ENCODE results near the gene CFL2. TPM values are rescaled to one million over a fixed set of nuclear protein-coding genes. Genes with fewer than 3 reads are reported as not detected.

The CFL2 gene
- total RNA-seq, 1 experiment from 2014 or later: 13.9 TPM

DNA sequence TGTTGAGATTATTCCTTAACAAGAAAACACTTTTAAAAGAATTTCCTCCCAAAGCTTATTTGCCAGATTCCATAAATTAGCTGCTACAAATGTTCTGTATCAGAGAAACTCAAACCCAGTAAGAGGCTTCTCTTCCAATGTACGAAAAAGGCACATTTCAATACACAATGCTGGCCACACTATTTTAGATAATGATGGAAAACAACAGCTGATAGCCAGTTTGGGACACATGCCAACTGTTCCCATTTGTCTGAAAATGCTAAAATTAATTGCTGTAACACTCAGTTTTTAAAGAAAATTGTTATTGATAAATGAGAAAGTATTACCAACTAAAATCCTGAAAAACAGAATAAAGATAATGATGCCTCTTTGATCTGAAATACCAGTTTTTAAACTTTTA lies 4.4 kb downstream of the CFL2 start:
- H3K9ac ChIP-seq (ENCODE audit: extremely low read depth, insufficient read length, low read length): no peak overlapping the region

More for the DNA sequence above, 4.4 kb downstream of the CFL2 start:
- TF ChIP-seq CTCF (conservative IDR thresholded peaks at IDR 0.05): no peak
- H3K79me2 ChIP-seq (ENCODE audit: insufficient read depth, low read length): no peaks in the 10 kb centered on the region
- H4K91ac ChIP-seq (ENCODE audit: insufficient read length, low read depth, low read length): no peak overlapping the region
- no peak overlapping the region for H2BK12ac ChIP-seq (ENCODE audit: insufficient read length, low read depth, low read length)
- no peaks in the 10 kb centered on the region for H3K9me3 ChIP-seq (ENCODE audit: control insufficient read depth, low read depth, low read length)
- H3K4me2 ChIP-seq (ENCODE audit: insufficient read depth, insufficient read length, low read length): no peak overlapping the region
- no peak overlapping the region for H3K4ac ChIP-seq (ENCODE audit: low read depth, low read length)
- Mint-ChIP-seq H3K9me3 (no peaks in the 10 kb centered on the region), H3K27ac (no peak overlapping the region), H3K4me1 (peaks cover 7 to 9% of the 10 kb centered on the region in 2 experiments), H3K27me3 (ENCODE audit: low read depth) (peaks cover 2% of the 10 kb centered on the region; the same call in 1 of the 2 replicates), H3K36me3 (ENCODE audit: insufficient read depth in 1 of 3, low read depth in 3 of 3) (peaks cover 0 to 18% (median 10%) of the 10 kb centered on the region in 3 experiments; a peak in 5 of 7 replicates), H3K4me3 (no peak overlapping the region)
- H4K20me1 ChIP-seq (ENCODE audit: control insufficient read depth, insufficient read depth, insufficient read length): no peaks in the 10 kb centered on the region
- H2BK20ac ChIP-seq (ENCODE audit: low read depth, low read length, poor library complexity, severe bottlenecking): no peak overlapping the region
- no peak overlapping the region for H2BK120ac ChIP-seq (ENCODE audit: low read depth, low read length, poor library complexity, severe bottlenecking)
- H2AFZ ChIP-seq (ENCODE audit: low read length): no peak overlapping the region
- no peak overlapping the region for H2AK5ac ChIP-seq (ENCODE audit: insufficient read length, low read length)
- no peak overlapping the region for H3K18ac ChIP-seq (ENCODE audit: insufficient read length, low read depth, low read length)
- H3K79me1 ChIP-seq (ENCODE audit: insufficient read depth, low read depth, low read length, poor library complexity, severe bottlenecking): no peaks in the 10 kb centered on the region
- no peak overlapping the region for H4K5ac ChIP-seq (ENCODE audit: insufficient read length, low read depth, low read length)
- H3K23me2 ChIP-seq (ENCODE audit: insufficient read length, low read depth, low read length, poor library complexity, severe bottlenecking): peaks cover 8% of the 10 kb centered on the region
- no peak overlapping the region for H3T11ph ChIP-seq (ENCODE audit: low read length)
- H3K27me3 ChIP-seq (ENCODE audit: insufficient read depth, low read length): no peaks in the 10 kb centered on the region
- H3K27ac ChIP-seq (ENCODE audit: insufficient read length, low read depth, low read length): no peak overlapping the region
- no peak overlapping the region for H3K23ac ChIP-seq (ENCODE audit: insufficient read length, low read depth, low read length)
- H2BK5ac ChIP-seq (ENCODE audit: insufficient read length, low read length): no peak overlapping the region
- no peaks in the 10 kb centered on the region for H3K4me1 ChIP-seq (ENCODE audit: insufficient read depth, low read length)
- no peak overlapping the region for H4K8ac ChIP-seq (replicated peaks; ENCODE audit: insufficient read length, low read depth, low read length)
- no peak overlapping the region for H3K14ac ChIP-seq (ENCODE audit: insufficient read depth, low read length)
- H3K56ac ChIP-seq (ENCODE audit: insufficient read length, low read depth, low read length): no peak overlapping the region
- H2BK15ac ChIP-seq (ENCODE audit: low read depth, low read length): no peak overlapping the region
- no CpG with 5 or more reads among the region's 1 CpG for WGBS (ENCODE audit: extremely low coverage, insufficient read length, low lambda C conversion rate)
- DNase-seq: no peak

Data from H9 (cell line).